ES-I3 (cell line): ENCODE results near the gene ARHGAP21.
"Not testable (repeated sequence)": the region's sequence is repeated elsewhere in the genome, so short reads cannot be mapped to it uniquely, and the experiment has no call there.

ENCODE experiments used
- H3K36me3 ChIP-seq: 2 replicates; pipeline ENCODE4 v1.6.1; 2013; ENCODE audit warnings: mild to moderate bottlenecking, low read length, control low read depth, moderate library complexity; ENCODE audit not compliant: insufficient read depth
- H3K4me1 ChIP-seq: 2 replicates; pipeline ENCODE4 v1.6.1; 2013; ENCODE audit warnings: mild to moderate bottlenecking, control low read depth, low read length; ENCODE audit not compliant: insufficient read depth
- H3K9ac ChIP-seq: 2 replicates; pipeline ENCODE4 v1.6.1; 2013; ENCODE audit warnings: low read depth, mild to moderate bottlenecking, low read length, moderate library complexity
- H3K9me3 ChIP-seq: 2 replicates; pipeline ENCODE4 v1.6.1; 2013; ENCODE audit warnings: mild to moderate bottlenecking, low read length, moderate library complexity; ENCODE audit not compliant: control insufficient read depth, insufficient read depth

The ARHGAP21 gene

GRCh38 chr10:24731942-24732341 lies 8.3 kb upstream of the ARHGAP21 start:
- no peaks in the 10 kb centered on the region for H3K36me3 ChIP-seq
- H3K9ac ChIP-seq = no peak overlapping the region

GRCh38 chr10:24730811-24731210 lies 7.1 kb upstream of the ARHGAP21 start:
- Histone ChIP-seq H3K9me3 (no peaks in the 10 kb centered on the region), H3K36me3 (no peaks in the 10 kb centered on the region), H3K9ac (no peak overlapping the region), H3K4me1 (no peaks in the 10 kb centered on the region)

More at GRCh38 chr10:24731942-24732341, 8.3 kb upstream of the ARHGAP21 start:
- Histone ChIP-seq H3K9me3 (no peaks in the 10 kb centered on the region), H3K4me1 (no peaks in the 10 kb centered on the region; the same call in 1 of the 2 replicates)

- Histone ChIP-seq H3K9me3 (no peaks in the 10 kb centered on the region), H3K9ac (no peak overlapping the region)
Measured at GRCh38 chr10:24727786-24728185, 4.1 kb upstream of the ARHGAP21 start.

GRCh38 chr10:24726626-24727025 lies 2.9 kb upstream of the ARHGAP21 start:
- H3K36me3 ChIP-seq = no peaks in the 10 kb centered on the region
- H3K9ac ChIP-seq = no peak overlapping the region
- no peaks in the 10 kb centered on the region for H3K9me3 ChIP-seq
- no peaks in the 10 kb centered on the region for H3K4me1 ChIP-seq

More at GRCh38 chr10:24727786-24728185, 4.1 kb upstream of the ARHGAP21 start:
- Histone ChIP-seq H3K36me3 (no peaks in the 10 kb centered on the region), H3K4me1 (no peaks in the 10 kb centered on the region)

GRCh38 chr10:24726029-24726428 lies 2.3 kb upstream of the ARHGAP21 start:
- not testable (repeated sequence) for H3K9ac ChIP-seq, H3K36me3 ChIP-seq, H3K9me3 ChIP-seq, H3K4me1 ChIP-seq

GRCh38 chr10:24724381-24725228 lies 918 bp upstream of the ARHGAP21 start:
- Histone ChIP-seq H3K4me1 (no peaks in the 10 kb centered on the region), H3K9ac (peak overlapping the region; percentile 71), H3K36me3 (no peaks in the 10 kb centered on the region), H3K9me3 (no peaks in the 10 kb centered on the region)

GRCh38 chr10:24723386-24723787 lies 300 bp downstream of the ARHGAP21 start:
- no peaks in the 10 kb centered on the region for H3K36me3 ChIP-seq
- H3K4me1 ChIP-seq = peaks cover 10% of the 10 kb centered on the region; the same call in 1 of the 2 replicates
- H3K9me3 ChIP-seq = no peaks in the 10 kb centered on the region
- H3K9ac ChIP-seq = peak overlapping the region; percentile 83; the same call in 1 of the 2 replicates

GRCh38 chr10:24722676-24723385 lies 856 bp downstream of the ARHGAP21 start:
- no peaks in the 10 kb centered on the region for H3K36me3 ChIP-seq
- H3K4me1 ChIP-seq = peaks cover 15% of the 10 kb centered on the region; the same call in 1 of the 2 replicates
- no peaks in the 10 kb centered on the region for H3K9me3 ChIP-seq
- H3K9ac ChIP-seq = peak overlapping the region; percentile 83

GRCh38 chr10:24722131-24722675 lies 1.5 kb downstream of the ARHGAP21 start:
- Histone ChIP-seq H3K4me1 (peaks cover 16% of the 10 kb centered on the region; the same call in 1 of the 2 replicates), H3K36me3 (no peaks in the 10 kb centered on the region), H3K9me3 (no peaks in the 10 kb centered on the region), H3K9ac (peak overlapping the region; percentile 83)

GRCh38 chr10:24721229-24722106 lies 2.2 kb downstream of the ARHGAP21 start:
- Histone ChIP-seq H3K9ac (peak overlapping the region; percentile 83), H3K4me1 (peaks cover 22% of the 10 kb centered on the region; the same call in 1 of the 2 replicates), H3K36me3 (no peaks in the 10 kb centered on the region)

GRCh38 chr10:24720096-24720495 lies 3.6 kb downstream of the ARHGAP21 start:
- peaks cover 28% of the 10 kb centered on the region; the same call in 1 of the 2 replicates for H3K4me1 ChIP-seq
- H3K36me3 ChIP-seq = no peaks in the 10 kb centered on the region
- no peaks in the 10 kb centered on the region for H3K9me3 ChIP-seq
- peak overlapping the region; percentile 83; the same call in 1 of the 2 replicates for H3K9ac ChIP-seq

More at GRCh38 chr10:24721229-24722106, 2.2 kb downstream of the ARHGAP21 start:
- no peaks in the 10 kb centered on the region for H3K9me3 ChIP-seq

- no peaks in the 10 kb centered on the region for H3K36me3 ChIP-seq
- H3K9ac ChIP-seq = peak overlapping the region; percentile 29; the same call in 1 of the 2 replicates
- no peaks in the 10 kb centered on the region for H3K9me3 ChIP-seq
- H3K4me1 ChIP-seq = peaks cover 28% of the 10 kb centered on the region; the same call in 1 of the 2 replicates
Measured at GRCh38 chr10:24718031-24718855, 5.4 kb downstream of the ARHGAP21 start.

GRCh38 chr10:24716295-24716694 lies 7.4 kb downstream of the ARHGAP21 start:
- Histone ChIP-seq H3K4me1 (peaks cover 28% of the 10 kb centered on the region; the same call in 1 of the 2 replicates), H3K9ac (no peak overlapping the region), H3K9me3 (no peaks in the 10 kb centered on the region), H3K36me3 (no peaks in the 10 kb centered on the region)
